ENCODE data around the gene KRT85. TPM values are rescaled to one million over a fixed set of nuclear protein-coding genes. Genes with fewer than 3 reads are reported as not detected.
"Not testable (repeated sequence)": the region's sequence is repeated elsewhere in the genome, so short reads cannot be mapped to it uniquely, and the experiment has no call there.

Gene KRT85
- total RNA-seq, 4 donors from 2014 or later = not detected

DNA sequence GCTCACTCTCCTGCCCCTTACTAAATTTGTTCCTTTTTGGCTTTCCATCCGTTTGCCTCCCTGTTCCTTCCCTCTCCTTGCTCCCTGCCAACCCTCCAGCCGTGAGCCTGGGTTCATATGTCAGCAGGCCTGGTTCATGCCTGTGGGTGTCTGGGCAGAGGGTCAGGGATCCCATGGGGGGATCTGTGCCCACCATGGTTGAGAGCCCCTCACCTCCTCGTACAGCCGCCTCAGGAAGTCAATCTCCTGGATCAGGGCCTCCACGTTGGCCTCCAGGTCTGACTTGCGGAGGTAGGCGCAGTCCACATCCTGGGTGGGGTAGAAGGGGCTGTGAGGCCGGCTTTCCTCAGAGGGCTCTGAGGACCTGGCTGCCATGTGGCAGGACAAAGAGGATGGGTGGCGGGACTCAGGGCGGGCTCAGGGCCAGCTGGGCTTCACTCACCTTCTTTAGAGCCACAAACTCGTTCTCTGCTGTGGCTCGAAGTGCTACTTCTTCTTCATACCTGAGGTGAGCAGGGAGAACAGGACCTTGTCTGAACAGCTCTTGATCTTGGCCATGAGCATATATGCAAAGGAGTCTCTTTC, 49.7 kb downstream of the KRT85 start:
- no peak for TF ChIP-seq EP300 (IDR thresholded peaks at IDR 0.05)
- no peak for TF ChIP-seq POLR2A (IDR thresholded peaks at IDR 0.05; ENCODE audit: low read depth)
- TF ChIP-seq POLR2AphosphoS5 (IDR thresholded peaks at IDR 0.05) = no peak
- TF ChIP-seq CTCF (IDR thresholded peaks at IDR 0.05) = no peak
- H3K4me3 ChIP-seq = no peak overlapping the region
- 86% methylated on average over 12 of the region's 12 CpGs for WGBS
- no peak overlapping the region for H3K27ac ChIP-seq (replicated peaks in 1 of 4)
- no peak for DNase-seq (ENCODE audit: extremely low spot score)
- peaks cover 0 to 37% (median 0%) of the 10 kb centered on the region in 4 donors for H3K27me3 ChIP-seq
- H3K4me1 ChIP-seq = peaks cover 0 to 4% (median 0%) of the 10 kb centered on the region in 4 donors
- intact Hi-C loops (cut with DNase I) = no loop called here
- no peaks in the 10 kb centered on the region for H3K9me3 ChIP-seq
- H3K36me3 ChIP-seq = no peaks in the 10 kb centered on the region

DNA sequence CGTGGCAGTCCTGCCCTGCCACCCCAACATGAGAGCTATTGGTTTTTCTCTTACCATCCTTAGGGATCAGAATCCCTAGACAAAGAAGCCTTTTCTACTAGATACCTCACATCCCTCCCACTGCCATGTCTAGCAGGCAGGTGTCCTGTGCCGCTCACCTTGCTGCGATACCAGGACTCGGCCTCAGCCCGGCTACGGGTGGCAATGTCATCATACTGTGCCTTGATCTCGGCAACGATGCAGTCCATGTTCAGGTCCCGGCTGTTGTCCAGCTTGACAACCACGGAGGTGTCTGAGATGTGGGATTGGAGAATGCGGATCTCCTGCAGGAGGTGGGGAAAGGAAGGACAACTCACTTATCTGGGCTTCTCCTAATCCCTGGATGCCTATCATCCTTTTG, 50.6 kb downstream of the KRT85 start:
- Histone ChIP-seq H3K36me3 (no peaks in the 10 kb centered on the region), H3K27ac (replicated peaks in 1 of 4) (no peak overlapping the region), H3K4me1 (peaks cover 0 to 4% (median 0%) of the 10 kb centered on the region in 4 donors), H3K9me3 (no peaks in the 10 kb centered on the region), H3K27me3 (peaks cover 0 to 33% (median 0%) of the 10 kb centered on the region in 4 donors), H3K4me3 (no peak overlapping the region)
- TF ChIP-seq POLR2AphosphoS5 (IDR thresholded peaks at IDR 0.05) = no peak
- TF ChIP-seq POLR2A (IDR thresholded peaks at IDR 0.05; ENCODE audit: low read depth) = no peak
- no peak for TF ChIP-seq EP300 (IDR thresholded peaks at IDR 0.05)
- no peak for TF ChIP-seq CTCF (IDR thresholded peaks at IDR 0.05)
- WGBS = 96% methylated on average over 10 of the region's 11 CpGs
- no peak for DNase-seq (ENCODE audit: extremely low spot score)
- intact Hi-C loops (cut with DNase I) = no loop called here

GRCh38 chr12:52316290-52316689, 51.0 kb downstream of the KRT85 start:
- Histone ChIP-seq H3K9me3 (no peaks in the 10 kb centered on the region), H3K27ac (replicated peaks in 1 of 4) (no peak overlapping the region), H3K4me3 (no peak overlapping the region), H3K4me1 (peaks cover 0 to 3% (median under 1%) of the 10 kb centered on the region in 4 donors), H3K36me3 (no peaks in the 10 kb centered on the region), H3K27me3 (peaks cover 0 to 29% (median 0%) of the 10 kb centered on the region in 4 donors)
- 95% methylated on average over 9 of the region's 9 CpGs for WGBS
- intact Hi-C loops (cut with DNase I) = no loop called here
- DNase-seq (ENCODE audit: extremely low spot score) = no peak
- TF ChIP-seq EP300 (IDR thresholded peaks at IDR 0.05) = no peak
- TF ChIP-seq POLR2A (IDR thresholded peaks at IDR 0.05; ENCODE audit: low read depth) = no peak
- TF ChIP-seq CTCF (IDR thresholded peaks at IDR 0.05) = no peak
- no peak for TF ChIP-seq POLR2AphosphoS5 (IDR thresholded peaks at IDR 0.05)

GRCh38 chr12:52315721-52316120, 51.6 kb downstream of the KRT85 start:
- intact Hi-C loops (cut with DNase I); H3K4me1 ChIP-seq: not testable (repeated sequence)
- WGBS = 77% methylated on average over 5 of the region's 9 CpGs

GRCh38 chr12:52314511-52314910, 52.8 kb downstream of the KRT85 start:
- Histone ChIP-seq H3K4me3 (no peak overlapping the region), H3K4me1 (peaks cover 0 to 5% (median 0%) of the 10 kb centered on the region in 4 donors), H3K9me3 (no peaks in the 10 kb centered on the region), H3K27ac (replicated peaks in 1 of 4) (no peak overlapping the region), H3K36me3 (no peaks in the 10 kb centered on the region), H3K27me3 (peaks cover 0 to 12% (median 0%) of the 10 kb centered on the region in 4 donors)
- no peak for TF ChIP-seq EP300 (IDR thresholded peaks at IDR 0.05)
- no peak for TF ChIP-seq POLR2AphosphoS5 (IDR thresholded peaks at IDR 0.05)
- no peak for TF ChIP-seq POLR2A (IDR thresholded peaks at IDR 0.05; ENCODE audit: low read depth)
- TF ChIP-seq CTCF (IDR thresholded peaks at IDR 0.05) = no peak
- 87% methylated on average over 3 of the region's 13 CpGs for WGBS
- intact Hi-C loops (cut with DNase I) = no loop called here
- DNase-seq (ENCODE audit: extremely low spot score) = no peak

More at GRCh38 chr12:52315721-52316120, 51.6 kb downstream of the KRT85 start:
- not testable (repeated sequence) for H3K36me3 ChIP-seq; H3K9me3 ChIP-seq; DNase-seq (ENCODE audit: extremely low spot score); H3K4me3 ChIP-seq; H3K27ac ChIP-seq (replicated peaks in 1 of 4)
- peaks cover 0 to 24% (median 0%) of the 10 kb centered on the region in 4 donors for H3K27me3 ChIP-seq

All from esophagus muscularis mucosa (tissue), 4 donors.